Body of pancreas (tissue), 4 donors: Measurements from ENCODE around the gene SYT8. TPM values are rescaled to one million over a fixed set of nuclear protein-coding genes. Genes with fewer than 3 reads are reported as not detected.
"Not testable (repeated sequence)": the region's sequence is repeated elsewhere in the genome, so short reads cannot be mapped to it uniquely, and the experiment has no call there.

Experiments
- ATAC-seq: fragments of 150-250 bp; one replicate; pipeline ENCODE4 v1.9.1; 2016
- DNase-seq, 4 donors: peaks; one replicate each; pipeline ENCODE4 v3.0.0-alpha.2; 2019
- H3K27ac ChIP-seq, 4 donors: fragments of 200-600 bp; sonication (generic); 1 replicate in 3 of 4; 2 replicates in 1 of 4; pipeline versions ENCODE4 v1.5.1 to v1.6.1; 2016 to 2019; ENCODE audit warnings: mild to moderate bottlenecking in 1 of 4, mixed read lengths in 1 of 4, moderate library complexity in 1 of 4
- H3K27me3 ChIP-seq, 2 donors: fragments of 200-600 bp; sonication (generic); one replicate each; pipeline ENCODE4 v1.6.0; 2016; ENCODE audit warnings: mild to moderate bottlenecking in 1 of 2
- H3K36me3 ChIP-seq, 2 donors: fragments of 200-600 bp; sonication (generic); replicated peaks in 1 of 2; 2 replicates each; pipeline ENCODE4 v1.5.1; 2016; ENCODE audit warnings: low read depth in 2 of 2; ENCODE audit not compliant: insufficient read depth in 1 of 2
- H3K4me1 ChIP-seq: fragments of 200-600 bp; sonication (generic); one replicate; pipeline ENCODE4 v1.6.0; 2016
- H3K4me3 ChIP-seq, 2 donors: fragments of 200-600 bp; sonication (generic); 1 replicate in 1 of 2; 2 replicates in 1 of 2; pipeline ENCODE4 v1.5.1; 2016 to 2019
- H3K9me3 ChIP-seq, 3 donors: fragments of 200-600 bp; sonication (generic); 1 replicate in 2 of 3; 2 replicates in 1 of 3; pipeline ENCODE4 v1.5.1; 2016
- CTCF ChIP-seq, 7 experiments: fragments of 450-650 bp in 4 of 7; fragments of 200-600 bp in 3 of 7; sonication (generic) in 3 of 7; IDR thresholded peaks; one replicate each; pipeline ENCODE4 v1.5.1; 2016 to 2019; ENCODE audit warnings: antibody characterized with exemption in 7 of 7
- POLR2A ChIP-seq, 3 donors: fragments of 450-650 bp; IDR thresholded peaks; one replicate each; pipeline ENCODE4 v1.6.1; 2016; ENCODE audit warnings: antibody characterized with exemption in 3 of 3, mild to moderate bottlenecking in 2 of 3
- WGBS, 2 donors: methylation state at CpG; one replicate each; pipeline ENCODE4 v1.1.5; 2017; 5-methylcytosine and 5-hydroxymethylcytosine counted together
- intact Hi-C: fragments of 100-400 bp; cut with DNase I; formaldehyde crosslinking; loops from one replicate; pipeline ENCODE4 v1.15.1; 2023
- total RNA-seq, 2 donors: library from RNA; depleted of rRNA; stranded (reverse); fragments of >200 nt; gene quantifications; one replicate each; pipeline ENCODE4 v1.1.0, GENCODE V29; 2016

SYT8 gene
- total RNA-seq, 2 donors from 2014 or later, result 6.0 to 32.6 TPM

GRCh38 chr11:1872267-1872985 is 37.6 kb downstream of the SYT8 start:
- intact Hi-C loops, result no loop called here

GRCh38 chr11:1873048-1873812 is 38.4 kb downstream of the SYT8 start:
- ATAC-seq (no peak), DNase-seq (peak in 1 of 4 donors; percentile 1)
- H3K9me3 ChIP-seq, result no peaks in the 10 kb centered on the region
- intact Hi-C loops, result no loop called here
- H3K4me3 ChIP-seq, result no peak overlapping the region
- peaks cover 33% of the 10 kb centered on the region for H3K4me1 ChIP-seq
- 59% methylated on average over 11 of the region's 11 CpGs for WGBS, 2 donors
- TF ChIP-seq POLR2A (IDR thresholded peaks at IDR 0.05) (no peak), CTCF (IDR thresholded peaks at IDR 0.05) (no peak)
- no peak overlapping the region for H3K27ac ChIP-seq
- no peaks in the 10 kb centered on the region for H3K27me3 ChIP-seq
- no peaks in the 10 kb centered on the region for H3K36me3 ChIP-seq

More at GRCh38 chr11:1872267-1872985, 37.6 kb downstream of the SYT8 start:
- Histone ChIP-seq H3K4me3 (no peak overlapping the region), H3K4me1 (peaks cover 31% of the 10 kb centered on the region), H3K27me3 (no peaks in the 10 kb centered on the region), H3K27ac (no peak overlapping the region), H3K36me3 (no peaks in the 10 kb centered on the region), H3K9me3 (no peaks in the 10 kb centered on the region)
- WGBS, 2 donors, result 80 to 87% methylated on average over 11 to 23 of the region's 25 CpGs
- TF ChIP-seq CTCF (IDR thresholded peaks at IDR 0.05) (no peak), POLR2A (IDR thresholded peaks at IDR 0.05) (no peak)
- no peak for ATAC-seq
- no peak for DNase-seq

GRCh38 chr11:1873813-1874150 is 39.0 kb downstream of the SYT8 start:
- H3K9me3 ChIP-seq, DNase-seq, H3K36me3 ChIP-seq, H3K27me3 ChIP-seq, ATAC-seq, intact Hi-C loops, H3K27ac ChIP-seq, H3K4me3 ChIP-seq: not testable (repeated sequence)
- 79 to 84% methylated on average over 11 to 16 of the region's 17 CpGs for WGBS, 2 donors
- H3K4me1 ChIP-seq, result peaks cover 33% of the 10 kb centered on the region

GRCh38 chr11:1874441-1875092 is 39.8 kb downstream of the SYT8 start:
- ATAC-seq, H3K9me3 ChIP-seq, H3K27me3 ChIP-seq, H3K36me3 ChIP-seq, H3K27ac ChIP-seq, H3K4me3 ChIP-seq: not testable (repeated sequence)
- peak in 1 of 4 donors; percentile 4 for DNase-seq
- H3K4me1 ChIP-seq, result peaks cover 33% of the 10 kb centered on the region
- WGBS, 2 donors, result 80 to 82% methylated on average over 11 to 14 of the region's 17 CpGs
- intact Hi-C loops, result loop anchor here (5.0 kb wide), 1 partner anchor 47 kb away; no protein-coding TSS in a partner anchor

- no peak overlapping the region for H3K4me3 ChIP-seq
- H3K27me3 ChIP-seq, result no peaks in the 10 kb centered on the region
- DNase-seq (peak in 1 of 4 donors; percentile 5), ATAC-seq (no peak)
- TF ChIP-seq POLR2A (IDR thresholded peaks at IDR 0.05) (no peak), CTCF (IDR thresholded peaks at IDR 0.05) (no peak)
- H3K27ac ChIP-seq, result no peak overlapping the region
- WGBS, 2 donors, result 68 to 71% methylated on average over 15 to 27 of the region's 28 CpGs
- peaks cover 28% of the 10 kb centered on the region for H3K4me1 ChIP-seq
- no peaks in the 10 kb centered on the region for H3K36me3 ChIP-seq
- intact Hi-C loops, result loop anchor here (5.0 kb wide), 1 partner anchor 48 kb away; no protein-coding TSS in a partner anchor
- no peaks in the 10 kb centered on the region for H3K9me3 ChIP-seq
These were observed 40.5 kb downstream of the SYT8 start for GRCh38 chr11:1875093-1875850.

- WGBS, 2 donors, result 40 to 76% methylated on average over 2 to 13 of the region's 13 CpGs
- H3K27ac ChIP-seq, result peak overlapping the region in 1 of 4 donors; percentile 0
- not testable (repeated sequence) for H3K36me3 ChIP-seq, ATAC-seq, H3K4me3 ChIP-seq, H3K27me3 ChIP-seq, H3K9me3 ChIP-seq
- H3K4me1 ChIP-seq, result peaks cover 22% of the 10 kb centered on the region
- intact Hi-C loops, result loop anchor here (5.0 kb wide), 1 partner anchor 49 kb away; no protein-coding TSS in a partner anchor
- DNase-seq, result peak in 1 of 4 donors; percentile 4
These were observed 41.1 kb downstream of the SYT8 start for GRCh38 chr11:1875851-1876301.
